NCI-H2227 (cell line): ENCODE data around the gene CSF3R.

Experiments used
- DNase-seq: peaks from one replicate; lab custom pipeline; 2025; ENCODE audit not compliant: unreplicated experiment; lab: John Stamatoyannopoulos, UW

The CSF3R gene

DNA sequence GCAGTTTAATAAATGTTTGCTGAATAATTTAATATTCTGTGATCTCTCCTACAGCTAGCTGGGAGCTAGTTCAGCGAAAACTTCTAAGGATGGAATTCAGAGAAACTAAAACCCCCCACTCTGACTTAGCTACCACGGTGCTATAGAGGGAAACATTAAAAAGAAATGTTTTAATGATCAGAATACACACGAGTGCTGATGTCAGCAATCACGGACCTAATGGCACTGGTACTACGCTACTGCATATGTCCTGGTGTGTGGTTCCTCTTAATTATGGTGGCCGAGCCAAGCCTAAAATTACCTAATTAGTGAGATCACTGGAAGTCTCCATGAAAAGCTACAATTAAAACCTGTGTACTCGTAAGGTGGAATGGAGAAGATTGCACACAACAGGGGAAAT, 61.1 kb downstream of the CSF3R start:
- no peak for DNase-seq

- DNase-seq: peak; percentile 89
Measured at GRCh38 chr1:36420836-36421317, 61.8 kb downstream of the CSF3R start.

- no peak for DNase-seq
Measured at GRCh38 chr1:36420409-36420808, 62.3 kb downstream of the CSF3R start.

DNA sequence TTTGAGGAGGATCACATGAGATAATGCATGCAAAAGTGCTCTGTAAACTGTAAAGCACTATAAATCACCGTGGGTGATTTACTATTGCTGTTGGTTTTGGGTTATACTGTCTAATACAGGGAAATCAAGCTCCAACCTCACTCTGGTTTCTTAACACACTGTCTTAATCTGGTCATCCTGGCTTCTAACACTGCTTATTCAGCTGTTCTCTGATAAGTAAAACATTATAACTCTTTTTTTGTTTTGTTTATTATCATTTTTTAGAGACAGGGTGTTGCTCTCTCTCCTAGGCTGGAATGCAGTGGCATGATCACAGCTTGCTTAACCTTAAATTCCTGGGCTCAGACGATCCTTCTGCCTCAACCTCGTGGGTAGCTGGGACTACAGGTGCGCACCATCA, 63.1 kb downstream of the CSF3R start:
- no peak for DNase-seq

DNA sequence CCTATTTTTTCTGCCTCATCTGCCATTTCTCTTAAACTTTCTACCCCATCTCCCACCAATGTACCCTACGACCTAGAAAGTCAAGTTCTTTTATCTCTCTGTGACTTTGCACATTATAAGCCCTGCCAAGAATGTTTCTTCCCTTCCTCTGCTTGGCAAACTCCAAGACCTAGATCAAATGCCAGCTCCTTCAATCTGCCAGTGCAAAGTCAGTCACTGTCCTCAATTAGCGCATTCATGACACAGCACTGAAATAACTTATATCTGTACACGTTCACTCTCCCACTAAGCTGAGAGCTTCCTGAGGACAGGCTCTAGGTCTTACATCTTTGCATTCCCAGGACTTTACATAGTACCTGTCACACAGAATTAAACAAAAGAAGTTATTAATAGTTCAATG, 63.6 kb downstream of the CSF3R start:
- no peak for DNase-seq

- no peak for DNase-seq
Measured at GRCh38 chr1:36417931-36418330, 64.8 kb downstream of the CSF3R start.
